GM19468 (cell line): Measurements from ENCODE around the gene RENBP.
A peak's percentile ranks its signal among the peaks of the same experiment; 100 is the strongest.

Experiments
- ATAC-seq: cut with Tn5 transposase; IDR thresholded peaks from one replicate; pipeline ENCODE4 v1.9.1; 2021; ENCODE audit warnings: mild to moderate bottlenecking, moderate library complexity, moderate number of reproducible peaks; ENCODE audit not compliant: unreplicated experiment; ENCODE audit errors: extremely low read depth

Gene RENBP

DNA sequence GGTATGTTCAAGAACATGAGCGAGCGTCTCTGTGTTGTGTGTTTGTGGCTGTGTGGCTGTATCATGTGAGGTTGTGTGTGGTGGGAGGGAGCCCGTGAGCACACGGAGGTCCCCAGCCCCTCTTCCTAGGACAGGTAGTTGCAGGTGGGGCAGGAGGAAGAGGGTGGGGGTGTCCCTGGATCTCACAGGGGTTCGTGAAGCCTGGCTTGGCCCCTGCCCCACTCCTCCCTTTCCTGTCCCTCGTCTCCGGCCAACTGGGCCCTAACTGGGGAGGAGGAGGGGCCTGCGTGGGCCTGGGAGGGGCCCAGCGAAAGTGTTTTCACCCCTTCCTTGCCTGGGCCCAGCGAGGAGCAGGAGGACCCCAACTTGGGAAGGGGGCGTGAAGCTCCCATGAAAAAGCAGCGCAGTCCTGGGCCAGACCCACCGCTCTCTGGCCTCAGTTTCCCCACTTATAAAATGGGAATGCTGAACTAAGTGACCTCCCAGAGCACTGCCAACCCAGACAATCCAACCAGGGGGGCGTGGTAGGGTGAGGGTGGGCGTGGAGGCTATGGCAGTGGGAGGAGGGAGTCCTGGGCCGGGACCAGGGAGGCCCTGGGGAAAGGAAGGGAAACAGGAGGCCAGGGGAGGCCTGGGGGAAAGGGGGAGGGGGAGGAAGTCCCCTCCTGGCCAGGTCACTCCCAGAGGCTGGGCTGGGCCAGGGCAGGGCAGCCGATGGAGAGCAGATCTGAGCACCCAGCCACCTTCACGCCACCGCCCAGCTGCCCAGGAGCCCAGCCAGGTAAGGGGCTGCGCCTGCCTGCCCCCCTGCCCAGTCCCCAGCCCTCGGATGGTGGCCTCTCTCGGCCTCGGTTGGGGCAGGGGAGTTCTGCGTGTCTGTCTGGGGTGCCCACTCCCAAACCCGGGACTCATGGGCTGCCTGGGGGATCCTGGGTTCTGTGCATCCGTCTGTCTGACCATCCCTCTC is 40.2 kb downstream of the RENBP start, which contains the start of gene AVPR2:
TSS of gene AVPR2 (plus strand) at position 683 of the 967 bp plus-strand sequence. CDS start 473 bp downstream, outside the sequence.
- ATAC-seq: no peak

DNA sequence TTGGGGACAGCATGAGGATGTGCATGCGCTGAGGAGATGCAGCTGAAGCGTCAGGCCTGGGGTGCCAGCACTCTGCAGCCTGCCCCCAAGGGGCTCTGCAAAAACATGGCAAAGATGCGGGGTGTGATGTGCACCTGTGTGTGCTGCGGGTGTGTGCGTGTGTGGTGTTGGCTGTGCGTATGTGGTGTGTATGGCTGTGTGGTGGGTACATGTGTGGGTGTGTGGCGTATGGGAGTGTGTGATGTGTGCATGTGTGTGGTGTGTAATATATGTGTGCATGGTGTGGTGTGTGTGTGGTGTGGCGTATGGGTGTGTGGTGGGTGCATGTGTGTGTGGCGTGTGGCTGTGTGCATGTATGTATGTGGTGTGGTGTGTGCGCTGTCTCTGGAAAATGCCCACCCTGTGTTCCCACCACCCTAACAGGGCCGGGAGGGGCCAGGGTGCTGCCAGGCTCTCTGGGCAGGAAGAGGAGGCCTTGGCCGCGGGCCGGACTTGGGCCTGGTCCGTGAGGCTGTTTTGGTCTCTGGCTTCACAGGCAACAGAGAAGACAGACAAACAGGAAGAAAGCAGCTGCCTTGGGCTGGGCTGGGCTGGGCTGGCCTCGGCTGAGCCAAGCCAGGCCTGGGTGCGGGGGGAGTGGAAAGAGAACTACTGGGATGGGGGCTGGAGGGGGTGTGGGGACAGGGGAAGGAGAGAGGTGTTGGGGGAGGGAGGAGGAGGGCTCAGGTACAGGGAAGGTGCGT is 41.0 kb downstream of the RENBP start:
- ATAC-seq: no peak

GRCh38 chrX:153902385-153902784 is 42.1 kb downstream of the RENBP start:
- ATAC-seq: no peak

DNA sequence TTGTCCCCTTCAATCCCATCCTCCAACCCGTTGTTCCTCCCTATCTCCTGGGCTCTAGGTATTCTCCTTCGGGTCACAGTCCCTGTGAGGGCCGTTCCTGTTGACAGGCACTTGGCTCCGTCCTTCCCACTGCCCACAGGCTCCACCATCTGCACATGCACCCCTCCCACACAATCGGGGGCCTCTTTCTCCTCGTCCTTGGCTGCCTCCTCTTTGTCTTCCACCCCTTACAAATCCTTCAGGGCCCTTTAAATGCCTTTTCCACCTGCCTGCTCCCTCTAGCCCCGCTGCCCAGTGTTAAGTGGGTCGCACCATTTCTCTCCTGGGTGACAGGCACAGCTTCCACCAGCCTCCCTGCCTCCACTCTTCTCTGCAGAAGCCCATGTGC is 42.7 kb downstream of the RENBP start:
- no peak for ATAC-seq

DNA sequence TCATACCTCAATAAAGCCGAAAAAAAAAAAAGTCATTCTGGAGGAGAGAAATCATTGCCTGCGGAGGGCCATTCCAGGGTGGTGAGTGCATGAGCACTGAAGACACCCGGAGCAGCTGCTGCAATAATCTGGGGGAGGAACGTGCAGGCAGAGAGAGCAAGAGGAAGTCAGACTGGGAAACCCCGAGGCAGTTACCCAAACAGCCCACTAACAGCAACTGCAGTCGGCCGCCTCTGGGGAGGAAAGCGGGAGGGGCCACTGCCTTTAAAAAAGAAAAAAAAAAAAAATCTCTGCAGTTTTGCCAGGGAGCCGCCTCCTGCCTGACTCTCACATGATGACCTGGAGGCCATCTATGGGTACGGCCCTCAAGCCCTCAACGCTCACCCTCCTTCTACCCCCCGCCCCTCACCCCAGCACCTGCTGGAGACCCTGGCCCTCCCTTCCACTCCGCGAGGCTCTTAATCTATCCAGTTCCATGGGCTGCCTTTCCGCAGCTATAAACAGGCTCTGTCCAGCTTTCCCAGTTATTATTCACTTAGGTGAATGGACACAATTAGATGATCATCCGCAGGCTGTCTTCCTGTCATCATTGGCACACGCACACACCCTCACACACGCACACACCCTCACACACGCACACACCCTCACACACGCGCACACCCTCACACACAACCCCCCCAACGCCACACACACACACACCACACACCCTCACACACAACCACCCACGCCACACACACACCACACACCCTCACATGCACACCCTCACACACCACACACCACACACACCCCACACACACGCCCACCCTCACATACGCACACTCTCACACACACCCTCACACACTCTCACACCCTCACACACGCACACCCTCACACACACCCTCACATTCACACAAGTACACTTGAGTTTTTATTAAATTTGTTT is 43.4 kb downstream of the RENBP start:
- peak; percentile 53 for ATAC-seq

DNA sequence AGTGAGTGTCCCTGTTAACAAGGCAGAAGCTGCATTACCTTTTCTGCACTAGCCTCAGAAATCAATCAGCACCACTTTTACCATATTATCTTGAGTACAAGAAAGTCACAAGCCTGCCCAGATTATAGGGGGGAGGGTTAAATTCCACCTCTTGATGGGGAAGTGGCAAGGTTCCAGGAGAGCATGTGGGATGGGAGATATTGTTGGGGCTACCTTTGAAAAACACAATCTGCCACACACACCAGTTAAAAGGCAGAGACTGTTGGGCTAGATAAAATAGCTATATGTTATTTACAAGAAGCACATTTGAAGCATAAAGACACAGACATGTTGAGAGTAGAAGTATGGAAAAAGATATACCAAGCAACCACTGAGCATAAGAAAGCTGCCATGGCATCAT is 46.5 kb downstream of the RENBP start:
- no peak for ATAC-seq

DNA sequence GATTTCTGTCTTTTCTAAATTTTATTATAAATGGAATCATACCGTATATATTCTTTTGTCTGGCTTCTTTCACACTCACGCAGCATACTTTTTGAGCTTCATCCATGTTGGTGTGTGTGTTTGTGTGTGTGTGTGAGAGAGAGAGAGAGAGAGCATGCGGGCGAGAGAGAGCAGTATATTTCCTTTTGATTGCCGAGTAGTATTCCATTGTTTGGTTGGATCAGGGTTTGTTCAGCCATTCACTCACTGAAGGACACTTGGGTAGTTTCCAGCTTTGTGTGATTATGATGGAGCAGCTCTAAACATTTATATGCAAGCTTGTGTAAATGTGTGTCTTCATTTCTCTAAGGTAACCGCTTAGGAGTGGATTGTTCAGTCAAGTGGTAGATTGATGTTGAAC is 55.3 kb downstream of the RENBP start:
- no peak for ATAC-seq

DNA sequence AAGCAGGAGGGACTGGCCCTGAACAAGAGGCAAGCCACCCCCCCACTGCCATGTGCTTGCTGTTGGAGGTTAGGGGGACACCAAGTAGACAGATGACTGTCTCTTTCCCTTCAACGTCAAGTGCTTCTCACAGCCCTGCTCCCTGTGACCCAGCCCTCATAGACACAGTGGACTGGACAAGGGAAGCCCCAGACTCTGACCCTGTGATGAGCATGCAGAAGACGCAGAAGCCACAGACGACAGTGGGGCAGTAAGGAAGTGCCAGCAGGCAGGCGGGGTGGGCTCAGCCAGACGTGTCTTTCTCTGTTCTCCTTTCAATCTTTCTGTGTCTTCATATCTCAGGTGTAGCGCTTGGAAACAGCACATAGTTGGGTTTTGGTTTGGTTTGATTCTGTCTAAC is 56.1 kb downstream of the RENBP start:
- ATAC-seq: no peak

DNA sequence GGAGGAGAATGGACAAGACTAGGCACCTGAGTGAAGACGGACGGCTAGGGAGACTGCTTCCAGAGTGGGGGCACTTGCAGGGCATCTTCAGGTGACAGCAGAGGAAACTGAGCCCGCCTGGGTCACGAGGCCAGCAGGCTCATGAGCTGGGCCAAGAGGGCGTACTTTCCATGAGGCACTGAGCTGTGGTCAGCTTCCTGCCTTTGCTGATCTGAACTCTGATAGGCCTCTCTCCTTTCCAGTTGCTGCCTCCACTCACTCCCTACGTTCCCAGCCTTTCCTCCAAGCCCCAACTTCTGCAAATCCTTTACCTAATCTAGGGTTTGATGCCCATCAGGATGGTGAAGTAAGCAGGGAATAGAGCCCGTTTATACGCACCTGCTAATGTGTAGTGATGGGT is 57.1 kb downstream of the RENBP start:
- ATAC-seq: no peak

DNA sequence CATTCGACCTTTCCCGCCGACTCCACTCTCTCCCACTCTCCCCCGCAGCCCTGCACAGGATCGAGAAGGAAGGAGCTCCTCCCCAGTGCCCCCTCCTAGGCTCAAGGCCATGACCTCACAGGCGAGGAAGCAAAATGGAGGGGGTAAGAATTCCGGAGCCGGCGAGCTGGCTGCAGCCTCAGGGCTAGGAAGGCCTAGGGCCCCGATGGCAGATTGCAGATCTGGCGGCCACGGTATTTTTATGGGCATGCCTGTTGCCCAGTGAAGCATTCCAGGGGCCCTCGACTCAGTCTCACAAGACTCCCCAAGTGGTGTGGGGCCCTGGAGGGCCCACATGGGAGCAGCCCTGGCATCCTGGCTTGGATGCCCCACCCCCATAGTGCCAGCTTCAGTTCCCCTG is 57.5 kb downstream of the RENBP start:
- ATAC-seq: no peak

DNA sequence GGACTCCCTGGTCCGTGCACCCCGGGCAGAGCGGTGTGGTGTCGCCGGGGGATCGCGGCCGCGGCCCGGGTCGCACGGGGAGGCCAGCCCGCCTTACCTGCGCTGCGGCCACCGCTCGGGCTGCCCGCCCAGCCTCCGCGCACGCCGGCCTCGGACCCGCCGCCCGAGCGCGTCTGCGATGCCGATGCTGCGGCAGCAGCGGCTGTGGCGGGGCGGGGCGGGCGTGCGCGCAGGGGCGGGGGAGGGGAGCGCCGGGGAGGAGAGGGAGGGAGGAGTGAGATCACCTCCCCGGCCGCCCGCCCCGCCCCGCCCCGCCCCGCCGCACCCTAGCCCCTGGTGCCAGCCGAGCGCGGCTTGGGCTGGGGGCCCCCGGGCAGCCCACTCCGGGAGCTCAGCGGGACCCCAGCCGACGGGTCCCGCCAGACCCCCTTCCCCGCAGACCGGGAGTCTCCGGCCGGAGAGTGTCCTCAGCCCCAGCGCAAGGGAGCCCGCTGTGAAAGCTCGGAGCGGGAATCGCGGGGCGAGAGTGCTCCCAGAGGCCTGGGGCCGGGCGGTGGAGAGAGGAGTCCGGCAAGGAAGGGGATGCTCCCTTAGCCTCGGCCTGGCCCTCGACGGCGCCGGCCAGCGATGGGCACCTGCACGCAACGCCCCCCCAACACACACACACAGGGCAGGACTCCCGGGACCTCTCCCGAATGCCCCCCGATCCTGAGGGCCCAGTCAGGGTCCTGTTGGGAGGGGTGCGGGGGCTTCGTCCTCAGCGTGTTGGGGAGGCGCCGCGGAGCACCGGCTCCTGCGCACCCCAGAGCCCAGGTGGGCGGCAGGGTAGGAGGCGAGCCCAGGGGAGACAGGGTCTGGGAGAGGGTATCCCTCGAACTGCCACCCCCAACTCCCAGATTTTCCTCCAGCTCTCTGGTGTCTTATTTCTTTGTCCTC is 58.2 kb downstream of the RENBP start, which contains the start of gene L1CAM:
TSS of gene L1CAM (minus strand) at position 206 of the 936 bp plus-strand sequence. CDS start 10,337 bp downstream, outside the sequence.
- ATAC-seq: no peak
